Peyer's patch (tissue), 4 donors: ENCODE measurements around the gene EIF1B.
A peak's percentile ranks its signal among the peaks of the same experiment; 100 is the strongest.

ENCODE experiments used
- POLR2A ChIP-seq, 2 donors: fragments of 450-650 bp; IDR thresholded peaks; one replicate each; pipeline ENCODE4 v1.5.1; 2017; ENCODE audit warnings: antibody characterized with exemption in 2 of 2, mild to moderate bottlenecking in 2 of 2, moderate library complexity in 2 of 2
- TF ChIP-seq, protein P1 (sequence below), 6 experiments: fragments of 450-650 bp in 4 of 6; fragments of 200-600 bp in 2 of 6; sonication (generic) in 1 of 6; IDR thresholded peaks; one replicate each; pipeline ENCODE4 v1.5.1; 2017 to 2019; ENCODE audit warnings: antibody characterized with exemption in 6 of 6, mild to moderate bottlenecking in 3 of 6, moderate library complexity in 1 of 6

DNA sequence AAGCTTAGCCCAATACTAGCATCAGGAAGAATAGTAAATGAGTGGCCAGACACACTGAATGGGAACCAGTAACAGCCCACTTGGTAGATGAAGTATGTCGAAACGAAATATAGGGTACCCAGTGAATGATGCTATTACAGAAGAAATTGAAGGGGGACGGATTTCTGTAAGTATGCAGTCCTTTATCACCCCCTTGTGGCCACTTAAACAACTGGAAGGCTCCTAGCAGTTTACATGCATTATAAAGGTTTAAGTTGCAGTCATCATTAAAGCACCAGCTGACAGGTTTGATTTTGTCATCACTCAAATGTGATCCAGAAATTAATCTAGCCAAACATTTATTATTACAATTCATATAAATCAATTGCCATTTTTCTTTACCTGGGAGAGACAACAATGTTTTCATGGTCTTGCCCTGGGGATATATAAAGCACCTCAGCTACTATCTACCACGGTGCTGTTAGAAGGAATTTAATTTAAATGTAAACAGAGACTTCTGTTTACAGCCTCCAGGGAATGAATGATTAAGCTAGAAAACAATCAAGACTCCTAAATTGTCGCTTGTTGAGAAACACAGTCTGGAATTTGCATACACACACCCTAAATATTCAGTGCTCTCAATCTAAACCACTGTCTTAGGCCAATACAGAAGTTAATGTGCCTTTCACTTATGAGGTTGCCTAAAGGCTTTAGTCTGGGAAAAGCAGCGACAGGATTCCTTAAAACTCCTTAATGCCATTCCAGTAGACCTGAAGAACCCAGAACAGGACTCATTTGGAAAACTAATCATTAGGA, 7.8 kb downstream of the EIF1B start:
- no peak for TF ChIP-seq POLR2A (IDR thresholded peaks at IDR 0.05)
- TF ChIP-seq, protein P1, sequence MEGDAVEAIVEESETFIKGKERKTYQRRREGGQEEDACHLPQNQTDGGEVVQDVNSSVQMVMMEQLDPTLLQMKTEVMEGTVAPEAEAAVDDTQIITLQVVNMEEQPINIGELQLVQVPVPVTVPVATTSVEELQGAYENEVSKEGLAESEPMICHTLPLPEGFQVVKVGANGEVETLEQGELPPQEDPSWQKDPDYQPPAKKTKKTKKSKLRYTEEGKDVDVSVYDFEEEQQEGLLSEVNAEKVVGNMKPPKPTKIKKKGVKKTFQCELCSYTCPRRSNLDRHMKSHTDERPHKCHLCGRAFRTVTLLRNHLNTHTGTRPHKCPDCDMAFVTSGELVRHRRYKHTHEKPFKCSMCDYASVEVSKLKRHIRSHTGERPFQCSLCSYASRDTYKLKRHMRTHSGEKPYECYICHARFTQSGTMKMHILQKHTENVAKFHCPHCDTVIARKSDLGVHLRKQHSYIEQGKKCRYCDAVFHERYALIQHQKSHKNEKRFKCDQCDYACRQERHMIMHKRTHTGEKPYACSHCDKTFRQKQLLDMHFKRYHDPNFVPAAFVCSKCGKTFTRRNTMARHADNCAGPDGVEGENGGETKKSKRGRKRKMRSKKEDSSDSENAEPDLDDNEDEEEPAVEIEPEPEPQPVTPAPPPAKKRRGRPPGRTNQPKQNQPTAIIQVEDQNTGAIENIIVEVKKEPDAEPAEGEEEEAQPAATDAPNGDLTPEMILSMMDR (IDR thresholded peaks at IDR 0.05): peak; percentile 62 to 92 (median 84)
